ENCODE data around the gene UQCR10. TPM values are rescaled to one million over a fixed set of nuclear protein-coding genes. Genes with fewer than 3 reads are reported as not detected.

UQCR10 gene
- total RNA-seq, result 10 to 100 TPM; 23.9 to 40.1 (median 31.6) TPM
- polyA plus RNA-seq, result 100 to 1,000 TPM in 1 of 2 donors, 10 to 100 TPM in 1; 75.4 to 103 TPM

DNA sequence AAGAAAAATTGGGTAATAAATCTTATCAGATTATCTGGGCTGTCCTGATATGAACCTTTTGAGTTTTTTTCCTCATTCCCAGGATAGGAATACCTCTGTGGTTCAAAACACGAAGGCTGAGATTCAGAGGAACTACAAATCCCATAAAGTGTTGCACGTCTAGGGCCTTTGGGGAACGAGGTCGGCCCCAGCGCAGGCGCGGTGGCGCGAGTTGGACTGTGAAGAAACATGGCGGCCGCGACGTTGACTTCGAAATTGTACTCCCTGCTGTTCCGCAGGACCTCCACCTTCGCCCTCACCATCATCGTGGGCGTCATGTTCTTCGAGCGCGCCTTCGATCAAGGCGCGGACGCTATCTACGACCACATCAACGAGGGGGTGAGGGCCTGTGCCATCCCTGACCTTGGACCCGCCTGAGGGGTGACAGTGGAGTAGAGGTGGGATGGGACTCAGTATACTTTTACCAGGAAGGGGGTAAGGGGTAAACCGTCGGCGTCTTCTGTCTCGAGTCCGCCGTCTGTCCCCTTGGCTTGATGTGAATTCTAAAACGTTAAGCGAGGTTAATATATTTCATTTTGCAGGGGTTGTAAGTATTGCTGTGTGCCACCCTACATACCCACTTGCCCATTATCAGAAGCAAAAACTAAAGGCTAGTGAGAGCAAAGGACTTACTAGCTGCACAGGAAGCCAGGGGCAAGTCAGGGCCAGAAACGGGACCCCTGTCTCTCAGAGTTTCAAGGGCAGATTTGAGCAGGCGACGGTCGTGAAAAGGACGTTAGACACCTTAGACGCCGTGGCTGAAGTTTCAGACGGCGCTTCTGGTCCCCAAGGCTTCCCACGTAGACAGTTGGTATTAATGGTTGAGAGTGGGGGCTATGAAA, at the start of gene UQCR10:
Gene UQCR10, plus strand, starts transcription at position 199 of the 881 bp plus-strand sequence. Its CDS starts 30 bp downstream, at position 229.
- FAIRE-seq, result no peak
- intact Hi-C loops (cut with DNase I), result no loop called here
- 1 to 11% methylated on average over 46 of the region's 46 CpGs for WGBS, 2 donors

GRCh38 chr22:29717789-29718188, 49.4 kb upstream of the UQCR10 start:
- FAIRE-seq (no peak), DNase-seq (no peak), ATAC-seq (no peak)
- TF ChIP-seq CTCF (IDR thresholded peaks at IDR 0.05), result no peak
- Histone ChIP-seq H3K36me3 (no peaks in the 10 kb centered on the region), H3K4me1 (peaks cover 0 to 6% (median 0%) of the 10 kb centered on the region in 3 donors), H3K27ac (no peak overlapping the region), H3K4me3 (no peak overlapping the region), H3K9me3 (no peaks in the 10 kb centered on the region), H3K27me3 (peaks cover 0 to 5% (median 2%) of the 10 kb centered on the region in 4 donors)
- intact Hi-C loops (cut with DNase I), result no loop called here
- 83 to 85% methylated on average over 11 of the region's 11 CpGs for WGBS, 2 donors

More for the DNA sequence above, at the start of gene UQCR10:
- H3K4me1 ChIP-seq, result peaks cover 2 to 14% (median 5%) of the 10 kb centered on the region in 3 donors
- TF ChIP-seq CTCF (IDR thresholded peaks at IDR 0.05), result no peak
- no peaks in the 10 kb centered on the region for H3K9me3 ChIP-seq
- peak; percentile 84 to 93 (median 88) for ATAC-seq
- H3K27me3 ChIP-seq, result no peaks in the 10 kb centered on the region
- H3K36me3 ChIP-seq, result peaks cover 0 to 16% (median 10%) of the 10 kb centered on the region in 3 donors
- peak; percentile 90 to 97 (median 92) for DNase-seq
- peak within 1 kb of the TSS; percentile 57 to 93 (median 68) for H3K4me3 ChIP-seq
- peak within 1 kb of the TSS; percentile 74 to 84 (median 80) for H3K27ac ChIP-seq

DNA sequence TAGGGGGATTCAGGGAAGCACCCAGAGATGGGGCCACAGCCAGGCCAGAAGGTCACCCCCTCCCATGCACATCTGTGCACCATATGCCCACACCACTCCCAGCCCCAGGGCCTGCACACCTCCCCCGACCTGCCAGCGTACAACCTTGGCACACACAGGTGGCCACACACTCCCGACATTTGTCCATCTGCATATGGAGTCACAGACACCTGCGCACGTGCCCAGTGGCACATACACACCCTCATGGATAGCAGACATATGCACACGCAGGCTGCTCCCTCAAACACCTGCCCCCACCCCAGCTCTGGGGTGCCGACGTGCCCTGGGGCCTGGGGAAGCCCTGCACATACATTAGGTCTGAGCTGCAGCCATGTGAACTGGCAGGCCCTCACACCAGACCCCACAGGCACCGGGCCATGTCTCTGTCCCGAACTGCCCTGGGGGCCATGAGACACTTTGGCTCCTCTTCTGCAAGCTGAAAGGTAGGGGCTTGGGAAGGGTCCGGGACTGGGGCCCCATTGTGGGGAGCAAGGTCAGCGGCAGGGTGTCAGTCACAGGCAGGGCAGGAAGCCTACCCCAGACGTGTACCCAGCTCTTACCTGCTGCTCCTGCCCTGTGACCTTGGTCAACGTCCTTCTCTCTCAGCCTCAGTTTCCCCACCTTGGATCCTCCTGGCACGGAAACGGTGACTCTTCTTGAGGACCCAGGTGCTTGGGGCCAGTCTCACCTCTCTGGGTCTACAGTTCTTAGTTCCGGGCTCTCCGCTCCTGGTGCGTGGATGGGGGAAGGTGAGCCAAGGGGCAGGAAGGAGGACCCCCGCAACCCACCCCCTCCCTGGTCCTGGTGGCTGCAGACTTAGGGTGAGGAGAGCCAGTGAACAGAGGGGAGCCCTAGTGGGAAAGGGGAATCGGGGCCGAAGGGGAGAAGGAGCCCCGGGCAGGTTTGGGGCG, 47.9 kb upstream of the UQCR10 start:
- no peak overlapping the region for H3K4me3 ChIP-seq
- 39 to 47% methylated on average over 20 to 24 of the region's 24 CpGs for WGBS, 2 donors
- TF ChIP-seq CTCF (IDR thresholded peaks at IDR 0.05), result no peak

GRCh38 chr22:29719899-29720645, 47.1 kb upstream of the UQCR10 start, which contains the start of gene CABP7:
CABP7 (plus strand) TSS chr22:29720003; CDS start chr22:29720425, 422 bp downstream.
- WGBS, 2 donors, result 1 to 2% methylated on average over 38 to 114 of the region's 115 CpGs
- H3K4me3 ChIP-seq, result peak within 1 kb of the TSS in 2 of 4 donors; percentile 6 to 35
- intact Hi-C loops (cut with DNase I), result no loop called here

More for the DNA sequence above, 47.9 kb upstream of the UQCR10 start:
- H3K9me3 ChIP-seq, result no peaks in the 10 kb centered on the region
- no peak for FAIRE-seq
- ATAC-seq, result no peak
- peaks cover 0 to 5% (median 2%) of the 10 kb centered on the region in 4 donors for H3K27me3 ChIP-seq
- no peaks in the 10 kb centered on the region for H3K36me3 ChIP-seq
- peaks cover 0 to 6% (median 0%) of the 10 kb centered on the region in 3 donors for H3K4me1 ChIP-seq
- no peak for DNase-seq
- no peak overlapping the region for H3K27ac ChIP-seq
- intact Hi-C loops (cut with DNase I), result no loop called here

More at GRCh38 chr22:29719899-29720645, 47.1 kb upstream of the UQCR10 start, which contains the start of gene CABP7:
- ATAC-seq (peak in 1 of 4 donors; percentile 20), FAIRE-seq (no peak), DNase-seq (no peak)
- Histone ChIP-seq H3K27me3 (peaks cover 0 to 5% (median 2%) of the 10 kb centered on the region in 4 donors), H3K36me3 (no peaks in the 10 kb centered on the region), H3K4me1 (peaks cover 0 to 6% (median 0%) of the 10 kb centered on the region in 3 donors), H3K9me3 (no peaks in the 10 kb centered on the region), H3K27ac (no peak within 1 kb of the TSS)
- TF ChIP-seq CTCF (IDR thresholded peaks at IDR 0.05), result no peak

Data from pancreas (tissue), 10 donors.